NT2/D1 (cell line): ENCODE data around the gene OR1B1.
"Not testable (repeated sequence)": the region's sequence is repeated elsewhere in the genome, so short reads cannot be mapped to it uniquely, and the experiment has no call there.

Experiments used
- SUZ12 ChIP-seq: IDR thresholded peaks from 2 replicates; pipeline ENCODE4 v1.6.1; 2011; ENCODE audit not compliant: insufficient read length, insufficient read depth; ENCODE audit errors: extremely low read depth
- YY1 ChIP-seq: IDR thresholded peaks from 2 replicates; pipeline ENCODE4 v1.6.1; 2011; ENCODE audit not compliant: insufficient read length, insufficient read depth

GRCh38 chr9:122583284-122583683, 74.1 kb downstream of the OR1B1 start, which contains the start of gene OR1L8:
- not testable (repeated sequence) for TF ChIP-seq YY1, SUZ12
